Fibroblast of skin of abdomen (primary cell): ENCODE results near the gene NMRK2.
A peak's percentile ranks its signal among the peaks of the same experiment; 100 is the strongest.

ENCODE experiments used
- DNase-seq: peaks from one replicate; pipeline ENCODE4 v3.0.0-alpha.2; 2013

NMRK2 gene

GRCh38 chr19:3981736-3982681 is 49.1 kb downstream of the NMRK2 start:
- no peak for DNase-seq

- peak; percentile 49 for DNase-seq
Observed at GRCh38 chr19:3982701-3983541, 50.1 kb downstream of the NMRK2 start.

DNA sequence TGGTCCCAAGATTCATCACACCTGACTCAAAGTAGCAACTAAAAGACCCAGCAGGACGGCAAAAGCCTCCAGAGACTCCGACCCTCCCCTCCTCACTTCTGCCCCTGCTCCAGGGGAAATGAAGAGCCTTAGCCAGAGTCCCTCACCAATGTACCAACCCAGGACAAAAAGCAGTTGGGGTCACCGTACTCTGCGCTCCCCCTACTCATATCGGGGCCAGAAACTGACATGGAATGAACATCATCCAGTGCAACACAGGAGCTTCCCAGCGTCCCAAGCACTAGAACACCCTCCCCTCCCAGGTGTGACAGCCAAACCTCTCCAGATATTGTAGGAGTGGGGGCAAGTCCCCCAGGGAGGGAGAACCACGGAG is 50.7 kb downstream of the NMRK2 start:
- no peak for DNase-seq

- peak; percentile 35 for DNase-seq
Observed at GRCh38 chr19:3983936-3984583, 51.2 kb downstream of the NMRK2 start.

DNA sequence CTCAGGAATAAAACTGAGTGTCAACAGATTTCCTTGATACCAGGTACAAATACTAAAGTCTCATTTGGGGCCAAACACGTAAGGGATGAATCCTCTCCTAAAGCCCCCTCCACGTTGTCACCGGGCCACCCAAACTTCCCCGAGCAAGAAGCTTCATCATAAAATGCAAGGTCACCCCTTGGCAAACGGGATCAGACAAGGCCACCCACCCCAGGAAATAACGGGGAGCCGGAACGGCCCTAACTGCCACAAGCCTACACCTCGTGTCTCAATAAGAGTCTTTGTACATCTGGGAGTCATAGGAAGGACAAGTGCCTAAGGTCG is 51.7 kb downstream of the NMRK2 start:
- no peak for DNase-seq

- DNase-seq, result peak; percentile 91
Observed at GRCh38 chr19:3984908-3985642, 52.2 kb downstream of the NMRK2 start, which contains the start of gene EEF2. EEF2 (minus strand) TSS chr19:3985463; CDS start chr19:3985380, 83 bp downstream.

GRCh38 chr19:3985643-3986259 is 52.9 kb downstream of the NMRK2 start:
- DNase-seq, result no peak

DNA sequence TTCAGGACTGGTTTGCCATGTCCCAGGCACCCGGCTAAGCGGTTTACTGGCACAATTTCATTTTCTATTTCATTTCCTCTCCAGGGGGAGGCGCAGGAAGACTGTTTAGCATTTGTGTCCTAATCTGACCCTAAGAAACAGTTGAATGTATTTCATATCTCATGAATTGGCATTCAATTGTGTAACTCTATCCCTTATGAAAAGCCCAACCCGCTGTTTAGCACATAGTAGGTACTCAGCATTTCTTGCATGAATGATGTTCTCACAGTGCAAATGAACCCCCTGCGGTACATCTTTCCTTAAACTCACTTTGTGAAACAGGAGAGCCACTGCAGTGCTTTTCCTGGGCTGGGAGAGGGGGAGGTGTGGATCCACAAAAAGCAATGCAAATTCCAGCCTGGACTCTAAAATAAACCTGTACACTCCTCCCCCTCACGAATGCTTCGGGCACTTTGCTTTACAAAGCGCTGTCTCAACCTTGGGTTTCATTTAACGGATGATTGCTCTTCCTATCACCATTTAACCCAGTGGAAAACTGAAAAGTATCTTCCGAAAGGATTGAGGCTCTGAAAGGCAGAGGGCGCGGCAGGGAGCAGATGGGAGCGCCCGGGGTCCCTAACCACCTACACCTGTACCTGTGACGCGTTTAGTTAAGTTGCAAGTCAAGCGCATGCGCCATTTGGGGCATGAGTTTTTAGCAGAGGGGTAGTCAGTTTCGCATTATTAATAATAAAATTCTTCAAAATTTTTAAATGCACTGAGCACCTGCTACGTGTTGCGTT is 53.6 kb downstream of the NMRK2 start:
- DNase-seq, result peak; percentile 76

DNA sequence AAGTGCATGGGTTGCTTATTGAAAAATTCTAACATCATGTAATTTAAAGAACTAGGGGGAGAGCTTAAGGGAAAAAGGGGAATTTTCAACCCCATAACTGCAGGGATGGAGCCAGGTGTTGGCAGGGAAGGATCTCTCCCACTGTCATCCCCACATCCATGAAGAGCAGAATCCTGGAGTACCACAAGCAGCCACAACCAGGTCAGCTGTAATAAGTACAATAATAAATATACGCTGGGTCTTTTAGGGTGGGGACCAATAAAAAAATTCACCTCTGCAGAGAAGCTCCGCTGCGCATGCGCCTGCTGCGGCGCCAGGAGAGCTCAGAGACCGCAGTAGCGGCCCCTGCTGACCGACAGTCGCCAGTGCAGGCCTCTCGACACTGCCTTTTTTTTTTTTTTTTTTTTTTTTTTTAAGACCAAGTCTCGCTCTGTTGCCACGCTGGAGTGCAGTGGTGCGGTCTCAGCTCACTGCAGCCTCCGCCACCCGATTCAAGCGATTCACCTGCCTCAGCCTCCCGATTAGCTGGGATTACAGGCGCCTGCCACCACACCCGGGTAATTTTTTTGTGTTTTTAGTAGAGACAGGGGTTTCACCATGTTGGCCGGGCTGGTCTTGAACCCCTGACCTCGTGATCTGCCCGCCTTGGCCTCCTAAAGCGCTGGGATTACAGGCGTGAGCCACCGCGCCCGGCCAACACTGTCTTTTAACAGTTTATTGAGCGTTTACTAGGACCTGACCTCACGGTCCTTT is 54.9 kb downstream of the NMRK2 start:
- peak; percentile 79 for DNase-seq

- DNase-seq, result no peak
Observed at GRCh38 chr19:3990815-3991117, 57.9 kb downstream of the NMRK2 start.
